ENCODE data around the gene MISP3.
"Not testable (repeated sequence)": the region's sequence is repeated elsewhere in the genome, so short reads cannot be mapped to it uniquely, and the experiment has no call there.

Gene MISP3

DNA sequence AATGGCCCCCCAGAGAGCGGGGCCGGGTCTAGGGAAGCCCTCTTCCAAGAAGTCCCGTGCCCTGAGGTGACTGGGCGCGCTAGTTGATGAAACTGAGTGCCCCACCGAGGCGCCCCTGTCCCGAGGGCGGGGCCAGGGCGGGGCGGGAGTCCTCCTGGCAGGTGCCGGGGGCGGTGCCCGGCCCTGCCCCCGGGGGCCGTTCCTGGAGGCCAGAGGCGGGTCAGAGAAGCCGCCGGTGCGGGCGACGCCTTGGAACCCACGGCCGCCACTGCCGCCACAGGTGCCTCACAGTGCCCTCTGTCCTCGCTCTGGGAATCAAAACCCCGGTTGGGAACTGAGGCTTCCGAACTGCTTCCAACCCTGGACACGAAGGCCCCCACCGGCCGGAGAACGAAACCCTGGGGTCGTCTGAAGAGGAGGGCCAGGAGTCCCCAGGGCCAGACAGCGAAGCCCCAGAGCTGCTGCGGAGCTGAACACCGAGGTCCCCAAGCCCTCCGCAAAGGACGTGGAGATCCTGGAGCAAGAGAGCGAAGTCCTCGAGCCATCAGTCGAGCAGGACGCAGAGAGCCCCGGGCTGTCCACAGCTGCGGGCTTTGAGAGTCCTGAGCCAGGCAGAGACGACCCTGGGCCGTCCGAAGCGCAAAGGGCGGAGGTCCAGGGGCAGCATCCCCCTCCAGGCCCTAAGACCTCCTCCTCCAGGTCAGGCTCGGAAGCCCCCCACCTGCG is at the start of gene MISP3:
TSS of gene MISP3 (plus strand) at position 252 of the 726 bp plus-strand sequence. CDS start 524 bp downstream, outside the sequence.
- DNase-seq (ENCODE audit: low read depth), result no peak

GRCh38 chr19:14023404-14024235 is 49.0 kb upstream of the MISP3 start:
- no peak for DNase-seq (ENCODE audit: low read depth)

GRCh38 chr19:14026652-14027192 is 45.9 kb upstream of the MISP3 start:
- not testable (repeated sequence) for DNase-seq (ENCODE audit: low read depth)

DNA sequence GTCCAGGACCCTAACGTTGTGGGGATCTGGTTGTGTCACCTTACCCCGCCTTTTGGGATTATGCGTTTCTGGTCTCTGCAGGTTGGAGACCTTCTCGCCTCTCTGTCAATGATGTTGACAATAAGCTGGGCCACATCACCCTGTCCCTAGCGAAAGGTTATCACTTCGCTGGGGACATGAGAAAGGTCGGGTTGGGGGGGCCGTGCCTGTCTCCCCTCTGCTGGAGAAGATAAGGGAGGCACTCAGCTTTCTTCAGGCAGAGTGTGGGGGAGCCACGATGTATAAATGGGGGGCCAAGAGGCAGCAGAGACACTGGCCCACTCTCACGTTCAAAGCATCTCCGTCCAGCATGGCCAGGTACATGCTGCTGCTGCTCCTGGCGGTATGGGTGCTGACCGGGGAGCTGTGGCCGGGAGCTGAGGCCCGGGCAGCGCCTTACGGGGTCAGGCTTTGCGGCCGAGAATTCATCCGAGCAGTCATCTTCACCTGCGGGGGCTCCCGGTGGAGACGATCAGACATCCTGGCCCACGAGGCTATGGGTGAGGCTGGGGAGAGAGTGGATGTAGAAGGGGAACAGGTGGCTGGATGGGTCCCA is 44.6 kb upstream of the MISP3 start, which contains the start of gene RLN3:
TSS of gene RLN3 (plus strand) at position 293 of the 595 bp plus-strand sequence. CDS start at position 350, 57 bp downstream.
- no peak for DNase-seq (ENCODE audit: low read depth)

GRCh38 chr19:14028901-14029300 is 43.7 kb upstream of the MISP3 start:
- no peak for DNase-seq (ENCODE audit: low read depth)

- DNase-seq (ENCODE audit: low read depth), result no peak
Observed at GRCh38 chr19:14030997-14031718, 41.4 kb upstream of the MISP3 start.

DNA sequence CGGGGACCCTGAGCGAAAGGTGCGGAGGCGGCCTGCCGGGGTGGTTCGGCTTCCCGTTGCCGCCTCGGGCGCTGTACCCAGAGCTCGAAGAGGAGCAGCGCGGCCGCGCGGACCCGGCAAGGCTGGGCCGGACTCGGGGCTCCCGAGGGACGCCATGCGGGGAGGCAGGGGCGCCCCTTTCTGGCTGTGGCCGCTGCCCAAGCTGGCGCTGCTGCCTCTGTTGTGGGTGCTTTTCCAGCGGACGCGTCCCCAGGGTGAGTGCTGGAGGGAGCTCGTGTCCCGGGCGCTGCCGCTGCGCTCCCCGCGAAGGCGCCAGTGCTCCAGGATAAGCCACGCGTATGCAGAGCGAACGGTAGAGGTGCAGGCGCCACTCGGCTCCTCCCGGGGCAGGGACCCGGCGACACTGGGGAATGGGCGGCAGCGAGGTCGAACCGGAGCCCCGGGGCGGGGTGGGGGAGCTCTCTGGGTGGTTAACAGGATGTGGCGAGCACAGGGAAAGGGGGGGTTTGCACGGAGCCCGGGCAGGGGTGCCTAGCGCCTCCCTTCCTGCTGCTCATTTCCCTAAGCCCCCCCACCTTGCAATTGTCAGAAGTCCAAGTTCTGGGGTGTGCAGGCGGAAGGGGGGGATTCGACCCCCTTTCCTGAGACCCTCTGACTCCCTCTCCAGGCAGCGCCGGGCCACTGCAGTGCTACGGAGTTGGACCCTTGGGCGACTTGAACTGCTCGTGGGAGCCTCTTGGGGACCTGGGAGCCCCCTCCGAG is 40.7 kb upstream of the MISP3 start, which contains the start of gene IL27RA:
TSS of gene IL27RA (plus strand) at position 44 of the 762 bp plus-strand sequence. CDS start at position 155, 111 bp downstream.
- DNase-seq (ENCODE audit: low read depth), result peak; percentile 59

DNA sequence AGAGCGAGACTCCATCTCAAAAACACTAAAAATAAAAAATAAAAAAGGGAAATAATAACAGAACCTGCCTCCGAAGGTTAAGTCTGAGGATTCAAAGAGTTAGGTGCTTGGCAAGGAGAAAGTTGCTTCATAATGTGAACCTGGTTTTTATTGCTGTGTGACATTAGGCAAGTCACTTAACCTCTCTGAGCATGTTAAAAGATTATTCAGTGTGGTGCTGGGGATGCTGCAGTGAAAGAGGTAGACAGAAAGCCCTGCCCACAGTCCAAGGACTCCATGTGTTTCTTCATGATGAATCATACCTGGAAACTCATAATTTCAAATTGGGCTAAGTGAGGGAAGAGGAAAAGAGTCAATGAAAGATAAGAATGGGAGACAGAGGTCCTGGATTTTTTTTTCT is 38.6 kb upstream of the MISP3 start:
- DNase-seq (ENCODE audit: low read depth), result no peak

DNA sequence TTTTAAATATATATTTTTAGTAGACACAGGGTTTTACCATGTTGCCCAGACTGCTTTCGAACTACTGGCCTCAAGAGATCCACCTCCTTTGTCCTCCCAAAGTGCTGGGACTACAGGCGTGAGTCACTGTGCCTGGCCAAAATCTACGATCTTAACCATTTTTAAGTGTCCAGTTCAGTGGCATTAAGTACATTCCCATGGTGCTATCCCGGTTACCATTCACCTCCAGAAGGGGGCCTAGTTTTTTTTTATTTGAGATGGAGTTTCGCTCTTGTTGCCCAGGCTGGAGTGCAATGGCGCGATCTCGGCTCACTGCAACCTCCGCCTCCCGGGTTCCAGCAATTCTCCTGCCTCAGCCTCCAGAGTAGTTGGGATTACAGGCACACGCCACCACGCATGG is 37.4 kb upstream of the MISP3 start:
- not testable (repeated sequence) for DNase-seq (ENCODE audit: low read depth)

DNA sequence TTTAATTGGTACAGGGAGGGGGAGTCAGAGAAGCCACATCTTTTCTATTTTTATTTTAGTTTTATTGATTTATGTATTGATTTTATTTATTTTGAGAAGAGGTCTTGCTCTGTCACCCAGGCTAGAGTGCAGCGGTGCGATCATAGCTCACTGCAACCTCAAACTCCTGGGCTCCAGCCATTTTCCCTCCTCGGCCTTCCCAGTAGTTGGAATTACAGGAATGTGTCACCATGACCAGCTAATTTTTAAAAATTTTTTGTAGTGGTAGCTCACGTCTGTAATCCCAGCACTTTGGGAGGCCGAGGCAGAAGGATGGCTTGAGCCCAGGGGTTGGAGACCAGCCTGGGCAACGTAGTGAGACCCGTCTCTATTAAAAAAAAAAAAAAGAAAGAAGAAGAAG is 36.9 kb upstream of the MISP3 start:
- DNase-seq (ENCODE audit: low read depth), result no peak

DNA sequence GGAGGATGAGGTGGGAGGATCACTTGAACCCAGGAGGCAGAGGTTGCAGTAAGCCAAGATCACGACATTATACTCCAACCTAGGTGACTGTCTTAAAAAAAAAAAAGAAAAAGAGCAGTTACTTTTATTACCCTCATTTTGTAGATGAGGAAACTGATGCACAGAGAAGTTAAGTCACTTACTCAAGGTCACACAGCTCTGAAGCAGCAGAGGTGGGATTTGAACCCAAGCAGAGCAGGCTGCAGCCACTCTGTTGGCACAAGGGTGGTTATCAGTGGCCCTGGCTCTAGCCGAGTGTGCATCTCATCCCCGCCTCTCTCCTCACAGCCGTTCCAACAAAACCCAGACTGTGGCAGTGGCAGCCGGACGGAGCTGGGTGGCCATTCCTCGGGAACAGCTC is 33.4 kb upstream of the MISP3 start:
- DNase-seq (ENCODE audit: low read depth), result no peak

- not testable (repeated sequence) for DNase-seq (ENCODE audit: low read depth)
Observed at GRCh38 chr19:14042659-14043608, 29.7 kb upstream of the MISP3 start.

- DNase-seq (ENCODE audit: low read depth), result not testable (repeated sequence)
Observed at GRCh38 chr19:14047866-14048265, 24.7 kb upstream of the MISP3 start.

- DNase-seq (ENCODE audit: low read depth), result peak; percentile 73
Observed at GRCh38 chr19:14048443-14049153, 24.0 kb upstream of the MISP3 start.

DNA sequence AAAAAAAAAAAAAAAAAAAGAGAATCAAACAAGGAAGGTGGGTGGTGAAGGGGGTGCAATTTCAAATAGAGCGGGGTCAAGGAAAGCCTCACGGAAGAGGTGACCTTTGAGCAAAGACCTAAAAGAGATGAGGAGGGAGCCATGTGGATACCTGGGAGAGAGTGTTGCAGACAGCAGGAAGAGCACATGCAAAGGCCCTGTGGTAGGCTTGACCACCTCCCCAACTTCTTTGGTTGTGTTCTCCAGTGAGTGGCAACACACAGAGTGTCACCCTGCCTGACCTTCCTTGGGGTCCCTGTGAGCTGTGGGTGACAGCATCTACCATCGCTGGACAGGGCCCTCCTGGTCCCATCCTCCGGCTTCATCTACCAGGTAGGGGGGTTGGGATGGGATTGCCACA is 22.1 kb upstream of the MISP3 start:
- no peak for DNase-seq (ENCODE audit: low read depth)

DNA sequence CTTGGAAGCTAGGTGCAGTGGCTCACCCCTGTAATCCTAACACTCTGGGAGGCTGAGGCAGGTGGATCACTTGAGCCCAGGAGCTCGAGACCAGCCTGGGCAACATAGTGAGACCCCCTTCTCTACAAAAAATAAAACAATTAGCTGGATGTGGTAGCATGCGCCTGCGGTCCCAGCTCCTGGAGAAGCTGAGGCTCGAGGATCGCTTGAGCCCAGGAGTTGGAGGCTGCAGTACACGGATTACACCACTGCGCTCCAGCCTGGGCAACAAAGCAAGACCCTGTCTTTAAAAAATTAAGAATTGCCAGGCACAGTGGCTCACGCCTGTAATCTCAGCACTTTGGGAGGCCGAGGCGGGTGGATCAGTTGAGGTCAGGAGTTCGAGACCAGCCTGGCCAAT is 21.6 kb upstream of the MISP3 start:
- DNase-seq (ENCODE audit: low read depth), result not testable (repeated sequence)

DNA sequence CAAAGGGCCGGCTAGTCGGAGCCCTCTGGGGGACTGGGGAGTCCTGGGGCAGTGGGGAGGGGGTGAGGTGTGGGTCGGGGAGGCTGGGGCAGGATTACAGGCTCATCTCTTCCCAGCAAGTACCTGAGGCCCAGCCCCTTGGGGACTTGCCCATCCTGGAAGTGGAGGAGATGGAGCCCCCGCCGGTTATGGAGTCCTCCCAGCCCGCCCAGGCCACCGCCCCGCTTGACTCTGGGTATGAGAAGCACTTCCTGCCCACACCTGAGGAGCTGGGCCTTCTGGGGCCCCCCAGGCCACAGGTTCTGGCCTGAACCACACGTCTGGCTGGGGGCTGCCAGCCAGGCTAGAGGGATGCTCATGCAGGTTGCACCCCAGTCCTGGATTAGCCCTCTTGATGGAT is 20.6 kb upstream of the MISP3 start:
- DNase-seq (ENCODE audit: low read depth), result no peak

GRCh38 chr19:14052470-14052869 is 20.1 kb upstream of the MISP3 start:
- DNase-seq (ENCODE audit: low read depth), result no peak

DNA sequence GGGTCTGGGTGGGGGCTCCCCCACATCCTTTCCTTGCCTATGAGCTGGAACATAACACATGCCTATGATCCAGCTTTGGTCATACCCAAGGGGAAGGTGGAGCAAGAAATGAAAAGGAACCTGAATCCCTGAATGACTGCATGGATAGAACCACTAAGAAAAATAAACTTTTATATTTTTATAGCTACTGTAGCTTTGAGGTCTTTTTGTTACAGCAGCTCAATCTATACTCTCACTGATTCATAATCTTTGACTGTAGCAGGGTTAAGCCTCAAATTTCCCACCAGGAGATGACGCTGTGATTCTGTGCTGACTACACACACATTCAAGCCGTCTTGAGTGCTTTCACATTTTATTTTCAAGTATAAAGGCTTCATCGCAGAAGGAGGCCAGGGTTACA is 19.6 kb upstream of the MISP3 start:
- no peak for DNase-seq (ENCODE audit: low read depth)

All from stimulated activated CD8-positive, alpha-beta memory T cell treated with anti-CD3 and anti-CD28 coated beads, Interleukin-15, amount 100 ng/mL, for 1 hour (primary cell).